ENCODE results near the gene HEATR5A. TPM values are rescaled to one million over a fixed set of nuclear protein-coding genes. Genes with fewer than 3 reads are reported as not detected.

The HEATR5A gene
- polyA plus RNA-seq, 4 donors = 8.1 to 21.2 (median 12.9) TPM

- Histone ChIP-seq H3K9me3 (ENCODE audit: control insufficient read depth in 2 of 2, insufficient read depth in 1 of 2, low read depth in 1 of 2, low read length in 1 of 2) (no peaks in the 10 kb centered on the region), H3K36me3 (ENCODE audit: control insufficient read depth in 3 of 3, insufficient read depth in 2 of 3, low read depth in 1 of 3, low read length in 3 of 3) (peaks cover 0 to 4% (median 2%) of the 10 kb centered on the region in 3 donors), H3K27me3 (ENCODE audit: control insufficient read depth in 3 of 3, insufficient read depth in 3 of 3, low read length in 3 of 3) (no peaks in the 10 kb centered on the region), H3K4me3 (ENCODE audit: low read depth in 1 of 3, low read length in 3 of 3) (no peak overlapping the region), H3K4me1 (ENCODE audit: control insufficient read depth in 3 of 3, insufficient read depth in 2 of 3, low read depth in 1 of 3, low read length in 2 of 3) (peaks cover 0 to 4% (median 2%) of the 10 kb centered on the region in 3 donors), H3K27ac (ENCODE audit: low read depth in 1 of 3, low read length in 2 of 3) (no peak overlapping the region)
- FAIRE-seq (no peak), DNase-seq (no peak)
- WGBS, 3 donors = 96 to 97% (median 97%) methylated on average over 3 of the region's 3 CpGs
These were observed 16.6 kb downstream of the HEATR5A start for GRCh38 chr14:31403707-31404106.

GRCh38 chr14:31402764-31403439, 17.4 kb downstream of the HEATR5A start:
- no peak for FAIRE-seq
- Histone ChIP-seq H3K4me1 (ENCODE audit: control insufficient read depth in 3 of 3, insufficient read depth in 2 of 3, low read depth in 1 of 3, low read length in 2 of 3) (peaks cover 0 to 4% (median 2%) of the 10 kb centered on the region in 3 donors), H3K9me3 (ENCODE audit: control insufficient read depth in 2 of 2, insufficient read depth in 1 of 2, low read depth in 1 of 2, low read length in 1 of 2) (no peaks in the 10 kb centered on the region), H3K4me3 (ENCODE audit: low read depth in 1 of 3, low read length in 3 of 3) (no peak overlapping the region), H3K36me3 (ENCODE audit: control insufficient read depth in 3 of 3, insufficient read depth in 2 of 3, low read depth in 1 of 3, low read length in 3 of 3) (peaks cover 0 to 4% (median 2%) of the 10 kb centered on the region in 3 donors), H3K27ac (ENCODE audit: low read depth in 1 of 3, low read length in 2 of 3) (no peak overlapping the region), H3K27me3 (ENCODE audit: control insufficient read depth in 3 of 3, insufficient read depth in 3 of 3, low read length in 3 of 3) (no peaks in the 10 kb centered on the region)
- DNase-seq = peak in 1 of 2 donors; percentile 22
- 59 to 73% (median 67%) methylated on average over 2 of the region's 2 CpGs for WGBS, 3 donors

GRCh38 chr14:31401369-31401932, 18.9 kb downstream of the HEATR5A start:
- no peaks in the 10 kb centered on the region for H3K9me3 ChIP-seq (ENCODE audit: control insufficient read depth in 2 of 2, insufficient read depth in 1 of 2, low read depth in 1 of 2, low read length in 1 of 2)
- WGBS, 3 donors = 95 to 97% (median 96%) methylated on average over 3 of the region's 3 CpGs
- H3K27me3 ChIP-seq (ENCODE audit: control insufficient read depth in 3 of 3, insufficient read depth in 3 of 3, low read length in 3 of 3) = no peaks in the 10 kb centered on the region
- H3K36me3 ChIP-seq (ENCODE audit: control insufficient read depth in 3 of 3, insufficient read depth in 2 of 3, low read depth in 1 of 3, low read length in 3 of 3) = peaks cover 0 to 10% (median 4%) of the 10 kb centered on the region in 3 donors
- peaks cover 0 to 2% (median 1%) of the 10 kb centered on the region in 3 donors for H3K4me1 ChIP-seq (ENCODE audit: control insufficient read depth in 3 of 3, insufficient read depth in 2 of 3, low read depth in 1 of 3, low read length in 2 of 3)
- DNase-seq = no peak
- no peak overlapping the region for H3K27ac ChIP-seq (ENCODE audit: low read depth in 1 of 3, low read length in 2 of 3)
- no peak overlapping the region for H3K4me3 ChIP-seq (ENCODE audit: low read depth in 1 of 3, low read length in 3 of 3)
- no peak for FAIRE-seq

- Histone ChIP-seq H3K27ac (ENCODE audit: low read depth in 1 of 3, low read length in 2 of 3) (no peak overlapping the region), H3K4me1 (ENCODE audit: control insufficient read depth in 3 of 3, insufficient read depth in 2 of 3, low read depth in 1 of 3, low read length in 2 of 3) (no peaks in the 10 kb centered on the region), H3K27me3 (ENCODE audit: control insufficient read depth in 3 of 3, insufficient read depth in 3 of 3, low read length in 3 of 3) (no peaks in the 10 kb centered on the region), H3K4me3 (ENCODE audit: low read depth in 1 of 3, low read length in 3 of 3) (no peak overlapping the region), H3K36me3 (ENCODE audit: control insufficient read depth in 3 of 3, insufficient read depth in 2 of 3, low read depth in 1 of 3, low read length in 3 of 3) (peaks cover 0 to 15% (median 6%) of the 10 kb centered on the region in 3 donors), H3K9me3 (ENCODE audit: control insufficient read depth in 2 of 2, insufficient read depth in 1 of 2, low read depth in 1 of 2, low read length in 1 of 2) (no peaks in the 10 kb centered on the region)
- FAIRE-seq (no peak), DNase-seq (no peak)
- 71 to 88% (median 80%) methylated on average over 5 of the region's 5 CpGs for WGBS, 3 donors
These were observed 20.2 kb downstream of the HEATR5A start for GRCh38 chr14:31400031-31400638.

- FAIRE-seq (no peak), DNase-seq (no peak)
- peaks cover 5 to 26% (median 6%) of the 10 kb centered on the region in 3 donors for H3K36me3 ChIP-seq (ENCODE audit: control insufficient read depth in 3 of 3, insufficient read depth in 2 of 3, low read depth in 1 of 3, low read length in 3 of 3)
- H3K9me3 ChIP-seq (ENCODE audit: control insufficient read depth in 2 of 2, insufficient read depth in 1 of 2, low read depth in 1 of 2, low read length in 1 of 2) = no peaks in the 10 kb centered on the region
- H3K27ac ChIP-seq (ENCODE audit: low read depth in 1 of 3, low read length in 2 of 3) = no peak overlapping the region
- H3K4me1 ChIP-seq (ENCODE audit: control insufficient read depth in 3 of 3, insufficient read depth in 2 of 3, low read depth in 1 of 3, low read length in 2 of 3) = no peaks in the 10 kb centered on the region
- H3K27me3 ChIP-seq (ENCODE audit: control insufficient read depth in 3 of 3, insufficient read depth in 3 of 3, low read length in 3 of 3) = no peaks in the 10 kb centered on the region
- no peak overlapping the region for H3K4me3 ChIP-seq (ENCODE audit: low read depth in 1 of 3, low read length in 3 of 3)
- WGBS, 3 donors = 93 to 94% (median 94%) methylated on average over 4 of the region's 4 CpGs
These were observed 24.7 kb downstream of the HEATR5A start for GRCh38 chr14:31395572-31396205.

- Histone ChIP-seq H3K4me3 (ENCODE audit: low read depth in 1 of 3, low read length in 3 of 3) (no peak overlapping the region), H3K36me3 (ENCODE audit: control insufficient read depth in 3 of 3, insufficient read depth in 2 of 3, low read depth in 1 of 3, low read length in 3 of 3) (peaks cover 4 to 26% (median 5%) of the 10 kb centered on the region in 3 donors), H3K27ac (ENCODE audit: low read depth in 1 of 3, low read length in 2 of 3) (no peak overlapping the region), H3K9me3 (ENCODE audit: control insufficient read depth in 2 of 2, insufficient read depth in 1 of 2, low read depth in 1 of 2, low read length in 1 of 2) (no peaks in the 10 kb centered on the region), H3K4me1 (ENCODE audit: control insufficient read depth in 3 of 3, insufficient read depth in 2 of 3, low read depth in 1 of 3, low read length in 2 of 3) (no peaks in the 10 kb centered on the region), H3K27me3 (ENCODE audit: control insufficient read depth in 3 of 3, insufficient read depth in 3 of 3, low read length in 3 of 3) (no peaks in the 10 kb centered on the region)
- FAIRE-seq (no peak), DNase-seq (no peak)
- 70 to 90% (median 89%) methylated on average over 3 of the region's 3 CpGs for WGBS, 3 donors
These were observed 25.2 kb downstream of the HEATR5A start for GRCh38 chr14:31395119-31395518.

GRCh38 chr14:31391977-31392503, 28.3 kb downstream of the HEATR5A start:
- DNase-seq (no peak), FAIRE-seq (no peak)
- H3K27me3 ChIP-seq (ENCODE audit: control insufficient read depth in 3 of 3, insufficient read depth in 3 of 3, low read length in 3 of 3) = no peaks in the 10 kb centered on the region
- no peak overlapping the region for H3K4me3 ChIP-seq (ENCODE audit: low read depth in 1 of 3, low read length in 3 of 3)
- H3K4me1 ChIP-seq (ENCODE audit: control insufficient read depth in 3 of 3, insufficient read depth in 2 of 3, low read depth in 1 of 3, low read length in 2 of 3) = no peaks in the 10 kb centered on the region
- no peak overlapping the region for H3K27ac ChIP-seq (ENCODE audit: low read depth in 1 of 3, low read length in 2 of 3)
- no peaks in the 10 kb centered on the region for H3K9me3 ChIP-seq (ENCODE audit: control insufficient read depth in 2 of 2, insufficient read depth in 1 of 2, low read depth in 1 of 2, low read length in 1 of 2)
- peaks cover 5 to 17% (median 5%) of the 10 kb centered on the region in 3 donors for H3K36me3 ChIP-seq (ENCODE audit: control insufficient read depth in 3 of 3, insufficient read depth in 2 of 3, low read depth in 1 of 3, low read length in 3 of 3)

- FAIRE-seq (no peak), DNase-seq (no peak)
- WGBS, 3 donors = 94 to 99% (median 97%) methylated on average over 3 of the region's 3 CpGs
- Histone ChIP-seq H3K36me3 (ENCODE audit: control insufficient read depth in 3 of 3, insufficient read depth in 2 of 3, low read depth in 1 of 3, low read length in 3 of 3) (peaks cover 5 to 18% (median 7%) of the 10 kb centered on the region in 3 donors), H3K4me1 (ENCODE audit: control insufficient read depth in 3 of 3, insufficient read depth in 2 of 3, low read depth in 1 of 3, low read length in 2 of 3) (no peaks in the 10 kb centered on the region), H3K27ac (ENCODE audit: low read depth in 1 of 3, low read length in 2 of 3) (no peak overlapping the region), H3K4me3 (ENCODE audit: low read depth in 1 of 3, low read length in 3 of 3) (no peak overlapping the region), H3K27me3 (ENCODE audit: control insufficient read depth in 3 of 3, insufficient read depth in 3 of 3, low read length in 3 of 3) (no peaks in the 10 kb centered on the region), H3K9me3 (ENCODE audit: control insufficient read depth in 2 of 2, insufficient read depth in 1 of 2, low read depth in 1 of 2, low read length in 1 of 2) (no peaks in the 10 kb centered on the region)
These were observed 28.9 kb downstream of the HEATR5A start for GRCh38 chr14:31391473-31391872.
